Measurements from ENCODE around the gene EAF2.

GRCh38 chr3:121913305-121913990, 78.4 kb downstream of the EAF2 start:
- TF ChIP-seq, protein P1, sequence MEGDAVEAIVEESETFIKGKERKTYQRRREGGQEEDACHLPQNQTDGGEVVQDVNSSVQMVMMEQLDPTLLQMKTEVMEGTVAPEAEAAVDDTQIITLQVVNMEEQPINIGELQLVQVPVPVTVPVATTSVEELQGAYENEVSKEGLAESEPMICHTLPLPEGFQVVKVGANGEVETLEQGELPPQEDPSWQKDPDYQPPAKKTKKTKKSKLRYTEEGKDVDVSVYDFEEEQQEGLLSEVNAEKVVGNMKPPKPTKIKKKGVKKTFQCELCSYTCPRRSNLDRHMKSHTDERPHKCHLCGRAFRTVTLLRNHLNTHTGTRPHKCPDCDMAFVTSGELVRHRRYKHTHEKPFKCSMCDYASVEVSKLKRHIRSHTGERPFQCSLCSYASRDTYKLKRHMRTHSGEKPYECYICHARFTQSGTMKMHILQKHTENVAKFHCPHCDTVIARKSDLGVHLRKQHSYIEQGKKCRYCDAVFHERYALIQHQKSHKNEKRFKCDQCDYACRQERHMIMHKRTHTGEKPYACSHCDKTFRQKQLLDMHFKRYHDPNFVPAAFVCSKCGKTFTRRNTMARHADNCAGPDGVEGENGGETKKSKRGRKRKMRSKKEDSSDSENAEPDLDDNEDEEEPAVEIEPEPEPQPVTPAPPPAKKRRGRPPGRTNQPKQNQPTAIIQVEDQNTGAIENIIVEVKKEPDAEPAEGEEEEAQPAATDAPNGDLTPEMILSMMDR (IDR thresholded peaks at IDR 0.05): no peak
- TF ChIP-seq POLR2A (IDR thresholded peaks at IDR 0.05): no peak
